Naive thymus-derived CD8-positive, alpha-beta T cell (primary cell): ENCODE measurements around the gene ZNF557. TPM values are rescaled to one million over a fixed set of nuclear protein-coding genes. Genes with fewer than 3 reads are reported as not detected.

ENCODE experiments used
- polyA plus RNA-seq, 3 donors: library from polyadenylated mRNA; unstranded; fragments of 300-500 nt; fragmentation: Illumina TruSeq; gene quantifications; one replicate each; pipeline ENCODE4 v1.2.3, GENCODE V29; 2021
- total RNA-seq, 8 experiments: library from RNA in 2 of 8; stranded (reverse) in 2 of 8; gene quantifications; one replicate each; pipeline ENCODE4 v1.2.3 and lab custom pipeline; 2021 to 2026

The ZNF557 gene
- total and polyA plus RNA-seq, 5 experiments from 2014 or later: 4.4 to 31.5 (median 7.5) TPM

Other genes with a start within 250 kb of the ZNF557 start
- 1 to 10 TPM; 2.3 to 2.8 TPM for gene ADGRE1, start 182.1 kb upstream of the ZNF557 start, total RNA-seq
- gene ADGRE1, start 182.1 kb upstream of the ZNF557 start, polyA plus RNA-seq: 1 to 10 TPM in 1 of 3 donors, under 1 TPM in 2; 0.35 to 2.5 (median 0.55) TPM
- gene MBD3L2B, start 48.3 kb upstream of the ZNF557 start, total RNA-seq: not detected
- gene MBD3L2B, start 48.3 kb upstream of the ZNF557 start, polyA plus RNA-seq: not detected
- not detected for gene MBD3L5, start 39.1 kb upstream of the ZNF557 start, total RNA-seq
- not detected for gene MBD3L5, start 39.1 kb upstream of the ZNF557 start, polyA plus RNA-seq
- not detected for gene MBD3L4, start 29.5 kb upstream of the ZNF557 start, total RNA-seq
- gene MBD3L4, start 29.5 kb upstream of the ZNF557 start, polyA plus RNA-seq: not detected
- not detected for gene MBD3L2, start 20.4 kb upstream of the ZNF557 start, total RNA-seq
- gene MBD3L2, start 20.4 kb upstream of the ZNF557 start, polyA plus RNA-seq: not detected
- not detected for gene MBD3L3, start 11.0 kb upstream of the ZNF557 start, total RNA-seq
- gene MBD3L3, start 11.0 kb upstream of the ZNF557 start, polyA plus RNA-seq: not detected
- 1 to 10 TPM in 1 of 2 experiments, under 1 TPM in 1; 0.60 to 1.4 TPM for gene INSR, start 224.7 kb downstream of the ZNF557 start, total RNA-seq
- gene INSR, start 224.7 kb downstream of the ZNF557 start, polyA plus RNA-seq: under 1 TPM in 2 of 3 donors, not detected in 1; 0.14 to 0.30 TPM